Progenitor cell of endocrine pancreas (in vitro differentiated cells): ENCODE results near the gene ATP13A5. TPM values are rescaled to one million over a fixed set of nuclear protein-coding genes. Genes with fewer than 3 reads are reported as not detected.

Source experiments
- DNase-seq: peaks from one replicate; pipeline ENCODE4 v3.0.0; 2021; ENCODE audit warnings: low spot score; ENCODE audit not compliant: unreplicated experiment
- H3K27ac Mint-ChIP-seq: 2 replicates; pipeline ENCODE4 v1.8.0; 2021; ENCODE audit warnings: mild to moderate bottlenecking, moderate library complexity, mixed read lengths
- H3K27me3 Mint-ChIP-seq: 2 replicates; pipeline ENCODE4 v1.8.0; 2021; ENCODE audit warnings: mixed read lengths
- H3K36me3 Mint-ChIP-seq: 2 replicates; pipeline ENCODE4 v1.8.0; 2022; ENCODE audit warnings: mixed read lengths; ENCODE audit not compliant: insufficient read depth
- H3K4me1 Mint-ChIP-seq: 2 replicates; pipeline ENCODE4 v1.8.0; 2021; ENCODE audit warnings: low read depth, mixed read lengths
- H3K4me3 Mint-ChIP-seq: 2 replicates; pipeline ENCODE4 v1.8.0; 2021; ENCODE audit warnings: low read depth, mild to moderate bottlenecking, moderate library complexity, mixed read lengths
- H3K9me3 Mint-ChIP-seq: 2 replicates; pipeline ENCODE4 v1.8.0; 2021; ENCODE audit warnings: low read depth, mixed read lengths
- CTCF ChIP-seq: fragments of 200-600 bp; sonication (generic); IDR thresholded peaks from one replicate; pipeline ENCODE4 v1.5.0; 2021; ENCODE audit warnings: antibody characterized with exemption, mild to moderate bottlenecking; ENCODE audit not compliant: unreplicated experiment
- total RNA-seq: library from RNA; stranded (reverse); gene quantifications from 2 replicates; pipeline ENCODE4 v1.2.1, GENCODE V29; 2021

Gene ATP13A5
- total RNA-seq, 1 donor from 2014 or later, result 0.07 TPM

- TF ChIP-seq CTCF, result no peak
- no peak for DNase-seq
Observed at GRCh38 chr3:193262707-193263106, 115.8 kb downstream of the ATP13A5 start.

GRCh38 chr3:193261970-193262369 lies 116.6 kb downstream of the ATP13A5 start:
- no peak overlapping the region for H3K27ac Mint-ChIP-seq
- H3K27me3 Mint-ChIP-seq, result no peaks in the 10 kb centered on the region
- no peaks in the 10 kb centered on the region for H3K36me3 Mint-ChIP-seq

More at GRCh38 chr3:193262707-193263106, 115.8 kb downstream of the ATP13A5 start:
- Mint-ChIP-seq H3K9me3 (peaks cover 5% of the 10 kb centered on the region), H3K4me3 (no peak overlapping the region), H3K27me3 (no peaks in the 10 kb centered on the region), H3K27ac (no peak overlapping the region), H3K4me1 (no peaks in the 10 kb centered on the region), H3K36me3 (no peaks in the 10 kb centered on the region)

GRCh38 chr3:193253986-193254660 lies 124.4 kb downstream of the ATP13A5 start:
- Mint-ChIP-seq H3K4me1 (no peaks in the 10 kb centered on the region), H3K9me3 (peaks cover 16% of the 10 kb centered on the region), H3K27ac (no peak overlapping the region), H3K36me3 (peaks cover 5% of the 10 kb centered on the region), H3K4me3 (no peak overlapping the region), H3K27me3 (no peaks in the 10 kb centered on the region)
- DNase-seq, result no peak
- no peak for TF ChIP-seq CTCF

More at GRCh38 chr3:193261970-193262369, 116.6 kb downstream of the ATP13A5 start:
- Mint-ChIP-seq H3K4me3 (no peak overlapping the region), H3K4me1 (no peaks in the 10 kb centered on the region), H3K9me3 (peaks cover 5% of the 10 kb centered on the region)
- no peak for TF ChIP-seq CTCF
- DNase-seq, result no peak

- no peak overlapping the region for H3K4me3 Mint-ChIP-seq
- H3K36me3 Mint-ChIP-seq, result peaks cover 12% of the 10 kb centered on the region
- peaks cover 32% of the 10 kb centered on the region for H3K9me3 Mint-ChIP-seq
- no peak for DNase-seq
- H3K4me1 Mint-ChIP-seq, result no peaks in the 10 kb centered on the region
- H3K27ac Mint-ChIP-seq, result no peak overlapping the region
- H3K27me3 Mint-ChIP-seq, result no peaks in the 10 kb centered on the region
- no peak for TF ChIP-seq CTCF
Observed at GRCh38 chr3:193250492-193250891, 128.1 kb downstream of the ATP13A5 start.

- H3K27me3 Mint-ChIP-seq, result no peaks in the 10 kb centered on the region
- peaks cover 32% of the 10 kb centered on the region for H3K9me3 Mint-ChIP-seq
- DNase-seq, result no peak
- no peaks in the 10 kb centered on the region for H3K4me1 Mint-ChIP-seq
- TF ChIP-seq CTCF, result no peak
- no peak overlapping the region for H3K4me3 Mint-ChIP-seq
- no peak overlapping the region for H3K27ac Mint-ChIP-seq
- H3K36me3 Mint-ChIP-seq, result peaks cover 12% of the 10 kb centered on the region
Observed at GRCh38 chr3:193248848-193249468, 129.6 kb downstream of the ATP13A5 start.
